K562 (cell line): ENCODE results near the gene GHRL. TPM values are rescaled to one million over a fixed set of nuclear protein-coding genes. Genes with fewer than 3 reads are reported as not detected.
"Not testable (repeated sequence)": the region's sequence is repeated elsewhere in the genome, so short reads cannot be mapped to it uniquely, and the experiment has no call there.

Experiments used
- ATAC-seq: fragments of 200-7000 bp; cut with Tn5 transposase; 3 replicates; pipeline ENCODE4 v1.9.1; 2020; ENCODE audit warnings: moderate library complexity
- BruUV-seq: library from RNA; stranded (reverse); fragments of 400-500 nt; replicated peaks from 2 replicates; lab custom pipeline; 2021; lab: Mats Ljungman, UMichigan
- CTCF ChIA-PET: fragments of 300-600 bp; formaldehyde crosslinking; extraction: SDS; loops from one replicate; lab custom pipeline; 2021; ENCODE audit warnings: low intra/inter-chr PET ratio; lab: Yijun Ruan, JAX
- POLR2A ChIA-PET: fragments of 300-600, 350-650 bp; sonication (Branson Sonifier 250); formaldehyde crosslinking; extraction: SDS; loops from one replicate; lab custom pipeline; 2021; ENCODE audit warnings: antibody characterized with exemption, inconsistent platforms; lab: Yijun Ruan, JAX
- DNase-seq, 4 experiments: peaks; one replicate each; pipeline versions ENCODE4 v3.0.0 to v3.0.0-alpha.2; 2011 to 2018; ENCODE audit warnings: low spot score in 3 of 4, mixed read lengths in 3 of 4; ENCODE audit errors: extremely low read depth in 1 of 4
- FAIRE-seq: peaks from 2 replicates; lab custom pipeline; 2011; peaks lifted over from hg19 to GRCh38; lab: Jason Lieb, UNC
- H2AFZ ChIP-seq: 2 replicates; pipeline ENCODE4 v1.6.0; 2011; ENCODE audit warnings: low read depth, low read length, control low read depth, inconsistent platforms
- H3K27ac ChIP-seq: fragments of 200-600 bp; 3 replicates; pipeline ENCODE4 v1.8.0; 2011; ENCODE audit warnings: low read depth, mild to moderate bottlenecking, control low read depth, inconsistent platforms, low read length, moderate library complexity, mixed read lengths; ENCODE audit errors: extremely low read depth
- H3K27me3 ChIP-seq, 2 experiments: fragments of 300-600 bp in 1 of 2; 2 replicates in 1 of 2; 3 replicates in 1 of 2; pipeline versions ENCODE4 v1.6.0 to v1.8.0; 2011; ENCODE audit warnings: inconsistent platforms in 2 of 2, low read length in 2 of 2, mild to moderate bottlenecking in 1 of 2, mixed read lengths in 1 of 2, moderate library complexity in 1 of 2; ENCODE audit not compliant: control insufficient read depth in 2 of 2, insufficient read depth in 2 of 2
- H3K36me3 ChIP-seq: fragments of 300-600 bp; 3 replicates; pipeline ENCODE4 v1.8.0; 2011; ENCODE audit warnings: mild to moderate bottlenecking, low read length, inconsistent platforms; ENCODE audit not compliant: control insufficient read depth, insufficient read depth
- H3K4me1 ChIP-seq, 2 experiments: fragments of 200-600 bp in 1 of 2; replicated peaks in 1 of 2; 2 replicates in 1 of 2; 3 replicates in 1 of 2; pipeline versions ENCODE4 v1.5.1 to v1.8.0; 2011; ENCODE audit warnings: inconsistent platforms in 2 of 2, low read length in 2 of 2, mild to moderate bottlenecking in 1 of 2, mixed read lengths in 1 of 2, moderate library complexity in 1 of 2; ENCODE audit not compliant: control insufficient read depth in 2 of 2, insufficient read depth in 2 of 2
- H3K4me2 ChIP-seq: 2 replicates; pipeline ENCODE4 v1.6.1; 2011; ENCODE audit warnings: low read length, control low read depth, inconsistent platforms, mixed read lengths; ENCODE audit not compliant: insufficient read depth
- H3K4me3 ChIP-seq: fragments of 200-600 bp; sonication (generic), shearing (Covaris generic); 2 replicates; pipeline ENCODE4 v1.5.1; 2016; ENCODE audit warnings: control low read depth, inconsistent platforms
- H3K79me2 ChIP-seq: fragments of 200-600 bp; 3 replicates; pipeline ENCODE4 v1.8.0; 2011; ENCODE audit warnings: low read length, inconsistent platforms; ENCODE audit not compliant: control insufficient read depth, insufficient read depth
- H3K9ac ChIP-seq, 2 experiments: 2 replicates each; pipeline versions ENCODE4 v1.6.0 to v1.6.1; 2011; ENCODE audit warnings: low read depth in 2 of 2, low read length in 2 of 2, control low read depth in 1 of 2, inconsistent platforms in 1 of 2, mild to moderate bottlenecking in 1 of 2, mixed read lengths in 1 of 2; ENCODE audit not compliant: insufficient read depth in 1 of 2
- H3K9me1 ChIP-seq: one replicate; pipeline ENCODE4 v1.6.0; 2011; ENCODE audit warnings: inconsistent platforms, mild to moderate bottlenecking, low read length, moderate library complexity; ENCODE audit not compliant: control insufficient read depth, insufficient read depth
- H3K9me3 ChIP-seq: replicated peaks from 2 replicates; pipeline ENCODE4 v1.5.1; 2011; ENCODE audit warnings: low read depth, low read length, inconsistent platforms; ENCODE audit not compliant: control insufficient read depth, insufficient read depth
- H4K20me1 ChIP-seq: replicated peaks from 2 replicates; pipeline ENCODE4 v1.6.1; 2011; ENCODE audit warnings: low read length, inconsistent platforms, mixed read lengths; ENCODE audit not compliant: control insufficient read depth, insufficient read depth
- CBX3 ChIP-seq, 2 experiments: IDR thresholded peaks; 1 replicate in 1 of 2; 2 replicates in 1 of 2; pipeline ENCODE4 v1.6.1; 2012; ENCODE audit warnings: inconsistent platforms in 2 of 2, low read length in 2 of 2, borderline replicate concordance in 1 of 2, control low read depth in 1 of 2
- MAZ ChIP-seq, 2 experiments: fragments of 450-650 bp in 1 of 2; sonication (generic) in 1 of 2; formaldehyde crosslinking; IDR thresholded peaks in 1 of 2; conservative IDR thresholded peaks in 1 of 2; 2 replicates each; pipeline versions ENCODE4 v1.4.0 to v1.5.0; 2020; ENCODE audit warnings: mild to moderate bottlenecking in 1 of 2, missing genetic modification reagents in 1 of 2
- ZNF232 ChIP-seq: sonication (generic); formaldehyde crosslinking; IDR thresholded peaks from 2 replicates; pipeline ENCODE4 v1.8.0; 2022; ENCODE audit warnings: mild to moderate bottlenecking, missing genetic modification reagents
- ZNF263 ChIP-seq: sonication (generic); formaldehyde crosslinking; IDR thresholded peaks from 2 replicates; pipeline ENCODE4 v1.8.0; 2022; ENCODE audit warnings: mild to moderate bottlenecking, missing genetic modification reagents, borderline replicate concordance
- ZZZ3 ChIP-seq: fragments of 450-650 bp; IDR thresholded peaks from 2 replicates; pipeline ENCODE4 v1.6.1; 2016; ENCODE audit warnings: antibody characterized with exemption, mild to moderate bottlenecking, moderate library complexity
- WGBS: fragments of 100-300 bp; shearing (Covaris generic); methylation state at CpG from one replicate; pipeline ENCODE4 v1.1.6; 2016; ENCODE audit warnings: low coverage, mixed read lengths; ENCODE audit not compliant: insufficient coverage; ENCODE audit errors: missing lambda C conversion rate; 5-methylcytosine and 5-hydroxymethylcytosine counted together
- in situ Hi-C: fragments of 300-500 bp; cut with MboI; formaldehyde crosslinking; loops from 4 replicates; pipeline ENCODE4 v1.15.0; 2018; ENCODE audit warnings: inconsistent platforms, mixed read lengths
- intact Hi-C: fragments of 100-400 bp; cut with micrococcal nuclease; formaldehyde crosslinking; loops from 2 replicates; pipeline ENCODE4 v1.14.2; 2022
- polyA plus RNA-seq, 8 experiments: library from polyadenylated mRNA; depleted of rRNA in 4 of 8; stranded (reverse) in 5 of 8; unstranded in 3 of 8; fragments of >200 nt; fragmentation: Nextera tagmentation in 2 of 8; fragmentation: Illumina TruSeq in 1 of 8; extraction: Ambion mirVana in 2 of 8; extraction: Trizol in 1 of 8; gene quantifications; 2 replicates each; pipeline versions ENCODE4 v1.2.1 to v1.2.3, GENCODE V29; 2011 to 2014; ENCODE audit warnings: inconsistent platforms in 1 of 8, missing spikeins in 1 of 8
- total RNA-seq, 7 experiments: library from RNA; depleted of rRNA in 6 of 7; stranded (reverse); fragments of >200 nt in 6 of 7; fragmentation: Illumina TruSeq in 2 of 7; extraction: Trizol in 2 of 7; gene quantifications; 2 replicates each; pipeline versions ENCODE4 v1.2.1 to v1.2.3, GENCODE V29; 2011 to 2021; ENCODE audit warnings: low replicate concordance in 1 of 7
- TF ChIP-seq, protein P1 (sequence below): sonication (generic); formaldehyde crosslinking; IDR thresholded peaks from 2 replicates; pipeline ENCODE4 v1.8.1; 2023; ENCODE audit warnings: mild to moderate bottlenecking, missing genetic modification reagents
- TF ChIP-seq, protein P2 (sequence below): sonication (generic); formaldehyde crosslinking; IDR thresholded peaks from 2 replicates; pipeline ENCODE4 v1.8.0; 2022; ENCODE audit warnings: missing genetic modification reagents, mild to moderate bottlenecking, moderate library complexity, borderline replicate concordance
- TF ChIP-seq, protein P3 (sequence below): sonication (generic); formaldehyde crosslinking; IDR thresholded peaks from 2 replicates; pipeline ENCODE4 v1.8.0; 2022; ENCODE audit warnings: mild to moderate bottlenecking, missing genetic modification reagents

GHRL gene
- total and polyA plus RNA-seq, 9 of the 15 experiments (the other 6 are each of a cell fraction or from before 2014, with no cell fraction given), result 0.08 to 0.29 (median 0.15) TPM; not detected in 5

DNA sequence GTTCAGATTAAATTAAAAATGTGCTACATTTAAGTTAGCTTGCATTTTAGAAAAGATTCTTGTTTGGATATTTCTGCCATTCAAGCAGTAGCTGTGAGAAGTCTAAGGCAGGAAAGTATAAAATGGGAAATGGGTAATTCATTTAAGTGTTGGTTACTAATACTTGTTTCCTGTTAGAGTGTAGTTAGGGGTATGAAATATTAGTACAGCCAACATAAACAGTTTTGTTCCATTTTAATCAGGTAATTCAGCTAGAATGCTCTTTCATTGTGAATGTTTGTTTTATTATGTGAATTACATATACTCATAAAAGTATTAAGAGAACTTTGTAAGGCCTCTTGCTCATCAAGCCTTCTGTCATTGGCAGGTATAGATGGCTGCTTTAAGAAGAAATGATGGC, 24.6 kb downstream of the GHRL start (continued):
- TF ChIP-seq, protein P1, sequence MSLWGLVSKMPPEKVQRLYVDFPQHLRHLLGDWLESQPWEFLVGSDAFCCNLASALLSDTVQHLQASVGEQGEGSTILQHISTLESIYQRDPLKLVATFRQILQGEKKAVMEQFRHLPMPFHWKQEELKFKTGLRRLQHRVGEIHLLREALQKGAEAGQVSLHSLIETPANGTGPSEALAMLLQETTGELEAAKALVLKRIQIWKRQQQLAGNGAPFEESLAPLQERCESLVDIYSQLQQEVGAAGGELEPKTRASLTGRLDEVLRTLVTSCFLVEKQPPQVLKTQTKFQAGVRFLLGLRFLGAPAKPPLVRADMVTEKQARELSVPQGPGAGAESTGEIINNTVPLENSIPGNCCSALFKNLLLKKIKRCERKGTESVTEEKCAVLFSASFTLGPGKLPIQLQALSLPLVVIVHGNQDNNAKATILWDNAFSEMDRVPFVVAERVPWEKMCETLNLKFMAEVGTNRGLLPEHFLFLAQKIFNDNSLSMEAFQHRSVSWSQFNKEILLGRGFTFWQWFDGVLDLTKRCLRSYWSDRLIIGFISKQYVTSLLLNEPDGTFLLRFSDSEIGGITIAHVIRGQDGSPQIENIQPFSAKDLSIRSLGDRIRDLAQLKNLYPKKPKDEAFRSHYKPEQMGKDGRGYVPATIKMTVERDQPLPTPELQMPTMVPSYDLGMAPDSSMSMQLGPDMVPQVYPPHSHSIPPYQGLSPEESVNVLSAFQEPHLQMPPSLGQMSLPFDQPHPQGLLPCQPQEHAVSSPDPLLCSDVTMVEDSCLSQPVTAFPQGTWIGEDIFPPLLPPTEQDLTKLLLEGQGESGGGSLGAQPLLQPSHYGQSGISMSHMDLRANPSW (CRISPR knock-in tag), result no peak
- no peak for TF ChIP-seq ZNF263
- TF ChIP-seq, protein P2, sequence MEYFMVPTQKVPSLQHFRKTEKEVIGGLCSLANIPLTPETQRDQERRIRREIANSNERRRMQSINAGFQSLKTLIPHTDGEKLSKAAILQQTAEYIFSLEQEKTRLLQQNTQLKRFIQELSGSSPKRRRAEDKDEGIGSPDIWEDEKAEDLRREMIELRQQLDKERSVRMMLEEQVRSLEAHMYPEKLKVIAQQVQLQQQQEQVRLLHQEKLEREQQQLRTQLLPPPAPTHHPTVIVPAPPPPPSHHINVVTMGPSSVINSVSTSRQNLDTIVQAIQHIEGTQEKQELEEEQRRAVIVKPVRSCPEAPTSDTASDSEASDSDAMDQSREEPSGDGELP (CRISPR knock-in tag), result no peak
- TF ChIP-seq MAZ (CRISPR knock-in tag; conservative IDR thresholded peaks at IDR 0.05 in 1 of 2, IDR thresholded peaks at IDR 0.05 in 1 of 2), result no peak
- TF ChIP-seq, protein P3, sequence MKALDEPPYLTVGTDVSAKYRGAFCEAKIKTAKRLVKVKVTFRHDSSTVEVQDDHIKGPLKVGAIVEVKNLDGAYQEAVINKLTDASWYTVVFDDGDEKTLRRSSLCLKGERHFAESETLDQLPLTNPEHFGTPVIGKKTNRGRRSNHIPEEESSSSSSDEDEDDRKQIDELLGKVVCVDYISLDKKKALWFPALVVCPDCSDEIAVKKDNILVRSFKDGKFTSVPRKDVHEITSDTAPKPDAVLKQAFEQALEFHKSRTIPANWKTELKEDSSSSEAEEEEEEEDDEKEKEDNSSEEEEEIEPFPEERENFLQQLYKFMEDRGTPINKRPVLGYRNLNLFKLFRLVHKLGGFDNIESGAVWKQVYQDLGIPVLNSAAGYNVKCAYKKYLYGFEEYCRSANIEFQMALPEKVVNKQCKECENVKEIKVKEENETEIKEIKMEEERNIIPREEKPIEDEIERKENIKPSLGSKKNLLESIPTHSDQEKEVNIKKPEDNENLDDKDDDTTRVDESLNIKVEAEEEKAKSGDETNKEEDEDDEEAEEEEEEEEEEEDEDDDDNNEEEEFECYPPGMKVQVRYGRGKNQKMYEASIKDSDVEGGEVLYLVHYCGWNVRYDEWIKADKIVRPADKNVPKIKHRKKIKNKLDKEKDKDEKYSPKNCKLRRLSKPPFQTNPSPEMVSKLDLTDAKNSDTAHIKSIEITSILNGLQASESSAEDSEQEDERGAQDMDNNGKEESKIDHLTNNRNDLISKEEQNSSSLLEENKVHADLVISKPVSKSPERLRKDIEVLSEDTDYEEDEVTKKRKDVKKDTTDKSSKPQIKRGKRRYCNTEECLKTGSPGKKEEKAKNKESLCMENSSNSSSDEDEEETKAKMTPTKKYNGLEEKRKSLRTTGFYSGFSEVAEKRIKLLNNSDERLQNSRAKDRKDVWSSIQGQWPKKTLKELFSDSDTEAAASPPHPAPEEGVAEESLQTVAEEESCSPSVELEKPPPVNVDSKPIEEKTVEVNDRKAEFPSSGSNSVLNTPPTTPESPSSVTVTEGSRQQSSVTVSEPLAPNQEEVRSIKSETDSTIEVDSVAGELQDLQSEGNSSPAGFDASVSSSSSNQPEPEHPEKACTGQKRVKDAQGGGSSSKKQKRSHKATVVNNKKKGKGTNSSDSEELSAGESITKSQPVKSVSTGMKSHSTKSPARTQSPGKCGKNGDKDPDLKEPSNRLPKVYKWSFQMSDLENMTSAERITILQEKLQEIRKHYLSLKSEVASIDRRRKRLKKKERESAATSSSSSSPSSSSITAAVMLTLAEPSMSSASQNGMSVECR (CRISPR knock-in tag), result no peak
- TF ChIP-seq ZNF232 (CRISPR knock-in tag), result no peak
- no peak for TF ChIP-seq CBX3 (IDR thresholded peaks at IDR 0.05; ENCODE audit: borderline replicate concordance in 1 of 2, low read length in 2 of 2)
- TF ChIP-seq ZZZ3, result no peak

DNA sequence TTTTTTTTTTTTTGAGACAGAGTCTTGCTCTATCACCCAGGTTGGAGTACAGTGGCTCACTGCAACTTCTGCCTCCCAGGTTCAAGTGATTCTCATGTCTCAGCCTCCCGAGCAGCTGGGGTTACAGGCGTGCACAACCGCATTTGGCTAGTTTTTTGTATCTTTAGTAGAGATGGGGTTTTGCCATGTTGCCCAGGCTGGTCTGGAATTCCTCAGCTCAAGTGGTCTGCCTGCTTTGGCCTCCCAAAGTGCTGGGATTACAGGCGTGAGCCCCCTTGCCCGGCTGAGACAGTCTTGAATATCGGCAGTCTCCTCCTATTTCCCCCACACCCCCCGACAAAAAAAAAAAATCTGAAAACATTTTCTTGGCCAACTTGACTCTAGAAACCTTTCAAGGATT, 25.8 kb downstream of the GHRL start:
- H2AFZ ChIP-seq, ATAC-seq, DNase-seq, CTCF ChIA-PET, BruUV-seq, FAIRE-seq, H4K20me1 ChIP-seq, H3K27ac ChIP-seq, POLR2A ChIA-PET, intact Hi-C loops, H3K9ac ChIP-seq, in situ Hi-C loops, H3K9me3 ChIP-seq, H3K4me1 ChIP-seq, H3K4me2 ChIP-seq, H3K4me3 ChIP-seq, H3K9me1 ChIP-seq, H3K27me3 ChIP-seq: not testable (repeated sequence)
- Histone ChIP-seq H3K36me3 (peaks cover 94% of the 10 kb centered on the region), H3K79me2 (peaks cover 90% of the 10 kb centered on the region)
- WGBS, result 83% methylated on average over 7 of the region's 7 CpGs
